Measurements from ENCODE around the gene SH3PXD2A. TPM values are rescaled to one million over a fixed set of nuclear protein-coding genes. Genes with fewer than 3 reads are reported as not detected.

SH3PXD2A gene
- total and polyA plus RNA-seq, 9 of the 15 experiments (the other 6 are each of a cell fraction or from before 2014, with no cell fraction given), result 0.41 to 9.3 (median 2.5) TPM

DNA sequence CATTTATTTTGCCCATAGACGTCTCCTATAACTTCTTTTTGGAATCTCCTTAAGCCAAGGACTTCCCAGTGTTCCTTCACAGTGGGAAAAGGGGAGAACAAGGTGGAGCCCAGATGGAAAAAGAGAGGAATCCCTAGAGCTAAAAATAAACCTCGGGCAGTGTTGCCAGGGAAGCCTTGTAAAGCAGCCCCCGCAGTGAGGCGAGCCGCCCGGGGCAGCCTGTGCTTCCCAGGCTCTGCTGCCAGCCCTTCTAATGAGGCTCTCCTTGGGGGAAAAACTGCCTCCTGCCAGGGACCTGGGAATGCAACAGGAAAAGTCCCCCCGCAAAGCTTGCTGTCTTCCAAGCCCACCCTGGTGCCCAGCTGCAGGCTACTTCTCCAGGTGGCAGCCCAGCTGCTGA is 71.7 kb downstream of the SH3PXD2A start (continued):
- TF ChIP-seq, protein P1, sequence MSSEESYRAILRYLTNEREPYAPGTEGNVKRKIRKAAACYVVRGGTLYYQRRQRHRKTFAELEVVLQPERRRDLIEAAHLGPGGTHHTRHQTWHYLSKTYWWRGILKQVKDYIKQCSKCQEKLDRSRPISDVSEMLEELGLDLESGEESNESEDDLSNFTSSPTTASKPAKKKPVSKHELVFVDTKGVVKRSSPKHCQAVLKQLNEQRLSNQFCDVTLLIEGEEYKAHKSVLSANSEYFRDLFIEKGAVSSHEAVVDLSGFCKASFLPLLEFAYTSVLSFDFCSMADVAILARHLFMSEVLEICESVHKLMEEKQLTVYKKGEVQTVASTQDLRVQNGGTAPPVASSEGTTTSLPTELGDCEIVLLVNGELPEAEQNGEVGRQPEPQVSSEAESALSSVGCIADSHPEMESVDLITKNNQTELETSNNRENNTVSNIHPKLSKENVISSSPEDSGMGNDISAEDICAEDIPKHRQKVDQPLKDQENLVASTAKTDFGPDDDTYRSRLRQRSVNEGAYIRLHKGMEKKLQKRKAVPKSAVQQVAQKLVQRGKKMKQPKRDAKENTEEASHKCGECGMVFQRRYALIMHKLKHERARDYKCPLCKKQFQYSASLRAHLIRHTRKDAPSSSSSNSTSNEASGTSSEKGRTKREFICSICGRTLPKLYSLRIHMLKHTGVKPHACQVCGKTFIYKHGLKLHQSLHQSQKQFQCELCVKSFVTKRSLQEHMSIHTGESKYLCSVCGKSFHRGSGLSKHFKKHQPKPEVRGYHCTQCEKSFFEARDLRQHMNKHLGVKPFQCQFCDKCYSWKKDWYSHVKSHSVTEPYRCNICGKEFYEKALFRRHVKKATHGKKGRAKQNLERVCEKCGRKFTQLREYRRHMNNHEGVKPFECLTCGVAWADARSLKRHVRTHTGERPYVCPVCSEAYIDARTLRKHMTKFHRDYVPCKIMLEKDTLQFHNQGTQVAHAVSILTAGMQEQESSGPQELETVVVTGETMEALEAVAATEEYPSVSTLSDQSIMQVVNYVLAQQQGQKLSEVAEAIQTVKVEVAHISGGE (CRISPR knock-in tag; IDR thresholded peaks at IDR 0.05), result no peak
- no peak for TF ChIP-seq SNIP1 (IDR thresholded peaks at IDR 0.05; ENCODE audit: low read depth)

- H3K9me1 ChIP-seq (ENCODE audit: control insufficient read depth, insufficient read depth, low read length), result no peaks in the 10 kb centered on the region
- H3K4me1 ChIP-seq (replicated peaks in 1 of 2; ENCODE audit: control insufficient read depth in 2 of 2, insufficient read depth in 2 of 2, low read length in 2 of 2), result no peaks in the 10 kb centered on the region
- no peak overlapping the region for H3K27ac ChIP-seq (ENCODE audit: extremely low read depth, low read depth, low read length)
- in situ Hi-C loops (cut with MboI), result no loop called here
- H3K9ac ChIP-seq (ENCODE audit: insufficient read depth in 1 of 2, low read depth in 2 of 2, low read length in 2 of 2), result no peak overlapping the region
- CTCF ChIA-PET (ENCODE audit: low intra/inter-chr PET ratio), result no interaction called here
- 0% methylated on average over 5 of the region's 6 CpGs for WGBS (ENCODE audit: insufficient coverage, low coverage, missing lambda C conversion rate)
- DNase-seq (ENCODE audit: extremely low read depth in 1 of 4, low spot score in 3 of 4), result peak in 3 of 4 experiments; percentile 26 to 30 (median 29)
- intact Hi-C loops (cut with micrococcal nuclease), result no loop called here
- H3K36me3 ChIP-seq (ENCODE audit: control insufficient read depth, insufficient read depth, low read length), result no peaks in the 10 kb centered on the region
- no TSS peak for BruUV-seq (replicated peaks)
- no peak overlapping the region for H3K4me2 ChIP-seq (ENCODE audit: insufficient read depth, low read length)
- no peak overlapping the region for H3K4me3 ChIP-seq
- peak; percentile 83 for ATAC-seq
- H4K20me1 ChIP-seq (replicated peaks; ENCODE audit: control insufficient read depth, insufficient read depth, low read length), result no peaks in the 10 kb centered on the region; the same call in 1 of the 2 replicates
- H3K9me3 ChIP-seq (replicated peaks; ENCODE audit: control insufficient read depth, insufficient read depth, low read depth, low read length), result no peaks in the 10 kb centered on the region
- FAIRE-seq, result no peak
- H2AFZ ChIP-seq (ENCODE audit: low read depth, low read length), result no peak overlapping the region
- H3K79me2 ChIP-seq (ENCODE audit: control insufficient read depth, insufficient read depth, low read length), result no peaks in the 10 kb centered on the region
- POLR2A ChIA-PET, result no interaction called here
- peaks cover 0 to 48% of the 10 kb centered on the region in 2 experiments; a peak in 3 of 5 replicates for H3K27me3 ChIP-seq (ENCODE audit: control insufficient read depth in 2 of 2, insufficient read depth in 2 of 2, low read length in 2 of 2)
- TF ChIP-seq ARID3B (CRISPR knock-in tag; IDR thresholded peaks at IDR 0.05; ENCODE audit: borderline replicate concordance) (no peak), ZNF408 (CRISPR knock-in tag; IDR thresholded peaks at IDR 0.05; ENCODE audit: low read depth) (no peak), ZNF316 (IDR thresholded peaks at IDR 0.05) (0 out of 2 replicates have a peak, but pooled peaks have one; percentile 19), CBX3 (IDR thresholded peaks at IDR 0.05; ENCODE audit: borderline replicate concordance in 1 of 2, low read length in 2 of 2) (peak in 1 of 2 experiments; percentile 55; a peak in 1 of 3 replicates), FOXA1 (IDR thresholded peaks at IDR 0.05; ENCODE audit: borderline replicate concordance) (no peak), TSHZ1 (CRISPR knock-in tag; IDR thresholded peaks at IDR 0.05) (no peak), RBM25 (IDR thresholded peaks at IDR 0.05; ENCODE audit: low read depth, low read length, severe bottlenecking) (peak; percentile 14), NFRKB (IDR thresholded peaks at IDR 0.05; ENCODE audit: low read depth) (no peak), TRIM24 (IDR thresholded peaks at IDR 0.05) (0 out of 4 replicates have a peak, but pooled peaks of 1 of the 2 experiments have one; percentile 22)
These were observed 73.9 kb downstream of the SH3PXD2A start for GRCh38 chr10:103781329-103782061.

Data from K562 (cell line).